NCI-H524 treated with DMSO at 0.1 percent for 48 hours (cell line): ENCODE results near the gene ENTPD1.
"Not testable (repeated sequence)": the region's sequence is repeated elsewhere in the genome, so short reads cannot be mapped to it uniquely, and the experiment has no call there.

ENCODE experiments used
- DNase-seq: peaks from one replicate; lab custom pipeline; 2025; lab: John Stamatoyannopoulos, UW

The ENTPD1 gene

GRCh38 chr10:95794195-95794594 is 38.2 kb downstream of the ENTPD1 start:
- no peak for DNase-seq

- no peak for DNase-seq
These were observed 39.6 kb downstream of the ENTPD1 start for GRCh38 chr10:95795602-95796001.

- no peak for DNase-seq
These were observed 40.5 kb downstream of the ENTPD1 start for GRCh38 chr10:95796504-95796903.

GRCh38 chr10:95798096-95798855 is 42.3 kb downstream of the ENTPD1 start:
- no peak for DNase-seq

DNA sequence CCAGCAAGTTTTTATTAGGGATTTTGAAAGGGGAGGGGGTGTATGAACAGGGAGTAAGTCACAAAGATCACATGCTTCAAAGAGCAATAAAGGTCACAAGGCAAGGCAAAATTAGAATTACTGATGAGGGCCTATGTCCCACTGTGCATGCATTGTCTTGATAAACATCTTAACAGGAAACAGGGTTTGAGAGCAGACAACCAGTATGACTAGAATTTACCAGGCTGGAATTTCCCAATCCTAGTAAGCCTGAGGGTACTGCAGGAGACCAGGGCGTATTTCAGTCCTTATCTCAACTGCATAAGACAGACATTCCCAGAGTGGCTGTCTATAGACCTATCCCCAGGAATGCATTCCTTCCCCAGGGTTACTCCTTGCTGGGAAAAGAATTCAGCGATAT is 44.3 kb downstream of the ENTPD1 start:
- not testable (repeated sequence) for DNase-seq

DNA sequence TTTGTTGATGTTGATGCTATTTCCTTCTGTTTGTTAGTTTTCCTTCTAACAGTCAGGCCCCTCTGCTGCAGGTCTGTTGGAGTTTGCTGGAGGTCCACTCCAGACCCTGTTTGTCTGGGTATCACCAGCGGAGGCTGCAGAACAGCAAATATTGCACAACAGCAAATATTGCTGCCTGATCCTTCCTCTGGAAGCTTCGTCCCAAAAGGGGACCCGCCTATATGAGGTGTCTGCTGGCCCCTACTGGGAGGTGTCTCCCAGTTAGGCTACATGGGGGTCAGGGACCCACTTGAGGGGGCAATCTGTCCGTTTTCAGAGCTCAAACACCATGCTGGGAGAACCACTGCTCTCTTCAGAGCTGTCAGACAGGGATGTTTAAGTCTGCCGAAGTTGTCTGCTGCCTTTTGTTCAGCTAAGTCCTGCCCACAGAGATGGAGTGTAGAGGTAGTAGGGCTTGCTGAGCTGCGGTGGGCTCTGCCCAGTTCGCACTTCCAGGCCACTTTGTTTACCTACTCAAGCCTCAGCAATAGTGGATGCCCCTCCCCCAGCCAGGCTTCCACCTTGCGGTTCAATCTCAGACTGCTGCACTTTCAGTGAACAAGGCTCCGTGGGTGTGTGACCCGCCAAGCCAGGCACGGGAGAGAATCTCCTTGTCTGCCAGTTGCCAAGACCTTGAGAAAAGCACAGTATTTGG is 50.9 kb downstream of the ENTPD1 start:
- not testable (repeated sequence) for DNase-seq

GRCh38 chr10:95808705-95809308 is 52.8 kb downstream of the ENTPD1 start:
- DNase-seq: not testable (repeated sequence)

DNA sequence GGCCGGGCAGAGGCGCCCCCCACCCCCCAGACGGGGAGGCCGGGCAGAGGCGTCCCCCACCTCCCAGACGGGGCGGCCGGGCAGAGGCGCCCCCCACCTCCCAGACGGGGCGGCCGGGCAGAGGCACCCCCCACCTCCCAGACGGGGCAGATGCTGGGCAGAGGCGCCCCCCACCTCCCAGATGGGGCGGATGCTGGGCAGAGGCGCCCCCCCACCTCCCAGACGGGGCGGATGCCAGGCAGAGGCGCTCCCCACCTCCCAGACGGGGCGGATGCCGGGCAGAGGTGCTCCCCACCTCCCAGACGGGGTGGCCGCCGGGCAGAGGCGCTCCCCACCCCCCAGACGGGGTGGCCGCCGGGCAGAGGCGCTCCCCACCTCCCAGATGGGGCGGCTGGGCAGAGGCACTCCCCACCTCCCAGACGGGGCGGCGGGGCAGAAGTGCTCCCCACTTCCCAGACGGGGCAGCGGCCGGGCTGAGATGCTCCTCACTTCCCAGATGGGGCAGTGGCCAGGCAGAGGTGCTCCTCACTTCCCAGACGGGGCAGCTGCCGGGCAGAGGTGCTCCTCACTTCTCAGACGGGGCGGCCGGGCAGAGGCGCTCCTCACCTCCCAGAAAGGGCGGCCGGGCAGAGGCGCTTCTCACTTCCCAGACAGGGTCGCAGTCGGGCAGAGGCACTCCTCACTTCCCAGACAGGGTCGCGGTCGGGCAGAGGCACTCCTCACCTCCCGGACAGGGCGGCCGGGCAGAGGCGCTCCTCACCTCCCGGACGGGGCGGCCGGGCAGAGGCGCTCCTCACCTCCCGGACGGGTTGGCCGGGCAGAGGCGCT is 53.6 kb downstream of the ENTPD1 start:
- no peak for DNase-seq

GRCh38 chr10:95810198-95810976 is 54.4 kb downstream of the ENTPD1 start:
- no peak for DNase-seq

DNA sequence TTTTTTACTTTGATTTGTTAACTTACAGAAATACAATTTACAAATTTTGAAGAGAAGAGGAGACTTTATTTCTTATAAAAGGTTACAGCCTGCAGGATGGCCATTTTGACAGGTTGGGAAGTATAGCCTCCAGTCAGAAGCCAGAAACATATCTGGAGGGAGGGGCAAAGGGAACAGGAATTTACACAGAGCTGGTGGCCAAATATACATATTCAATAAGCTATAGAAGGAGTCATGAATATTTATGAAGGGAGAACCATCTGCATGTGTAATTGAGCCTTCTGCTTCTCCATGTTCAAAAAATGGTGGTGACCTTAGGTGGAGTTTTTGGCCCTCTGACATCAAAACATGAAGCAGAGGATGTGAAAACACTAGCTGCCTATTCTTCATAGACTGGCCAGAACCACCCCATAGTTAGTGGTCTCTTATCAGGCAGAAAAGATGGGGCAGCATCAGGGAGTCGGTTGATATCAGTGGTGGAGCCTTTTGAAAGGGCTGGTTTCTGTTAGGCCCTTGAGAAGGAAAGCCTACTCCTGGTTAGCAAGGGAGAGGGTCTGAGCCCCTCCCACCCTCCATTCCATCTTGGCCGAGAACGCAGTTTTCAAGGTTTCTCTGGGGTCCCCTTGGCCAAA is 57.2 kb downstream of the ENTPD1 start:
- no peak for DNase-seq

DNA sequence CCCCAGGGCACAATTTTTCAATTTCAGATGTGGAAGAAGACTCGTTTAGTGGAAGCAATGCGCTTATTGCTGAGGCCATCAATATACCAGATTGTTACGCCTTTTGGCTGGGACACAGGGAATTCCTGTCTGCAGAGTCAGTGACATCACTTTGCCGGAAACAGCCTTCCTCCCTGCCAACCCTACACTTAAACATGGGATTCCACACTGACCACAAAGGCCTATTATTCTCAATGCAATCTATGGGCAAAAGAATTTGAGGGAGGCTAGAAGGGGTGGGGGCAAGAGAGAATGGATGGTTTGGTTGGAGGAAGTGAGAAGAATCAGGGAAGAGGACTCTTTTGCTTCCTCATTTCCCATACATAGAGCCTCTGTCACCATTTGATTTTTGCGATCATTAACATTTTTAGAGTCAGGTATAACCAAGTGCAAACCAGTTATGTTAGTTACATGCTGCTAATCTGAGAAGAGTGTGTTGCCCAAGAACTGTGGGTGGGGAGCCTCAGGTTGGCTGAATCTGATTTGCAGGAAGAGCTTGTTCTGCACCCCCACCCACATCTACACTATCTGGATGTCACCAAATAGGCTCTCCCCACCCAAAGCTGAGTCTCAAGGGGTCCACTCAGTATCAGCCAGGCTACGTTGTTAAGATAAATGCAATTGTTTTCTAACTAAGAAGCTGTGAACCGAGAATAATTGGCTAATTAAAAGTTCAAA is 58.2 kb downstream of the ENTPD1 start:
- DNase-seq: no peak

DNA sequence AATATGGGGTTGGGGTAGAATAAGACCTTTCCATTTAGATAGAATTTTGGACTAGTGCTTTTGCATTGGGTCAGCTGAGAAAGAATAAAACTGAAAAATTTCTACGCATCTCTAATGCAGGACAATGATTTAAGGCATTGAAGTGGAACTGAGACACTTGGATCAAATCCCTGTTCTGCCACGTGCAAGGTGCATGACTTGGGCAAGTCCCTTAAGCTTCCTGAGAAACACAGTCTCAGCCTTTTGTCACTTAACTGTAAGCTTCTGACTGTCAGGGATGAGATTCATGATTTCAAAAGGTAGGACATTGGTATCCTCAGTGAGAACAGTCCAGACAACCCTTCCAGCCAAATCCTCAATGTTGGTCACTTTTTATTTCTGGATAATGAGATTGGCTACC is 59.2 kb downstream of the ENTPD1 start:
- no peak for DNase-seq

DNA sequence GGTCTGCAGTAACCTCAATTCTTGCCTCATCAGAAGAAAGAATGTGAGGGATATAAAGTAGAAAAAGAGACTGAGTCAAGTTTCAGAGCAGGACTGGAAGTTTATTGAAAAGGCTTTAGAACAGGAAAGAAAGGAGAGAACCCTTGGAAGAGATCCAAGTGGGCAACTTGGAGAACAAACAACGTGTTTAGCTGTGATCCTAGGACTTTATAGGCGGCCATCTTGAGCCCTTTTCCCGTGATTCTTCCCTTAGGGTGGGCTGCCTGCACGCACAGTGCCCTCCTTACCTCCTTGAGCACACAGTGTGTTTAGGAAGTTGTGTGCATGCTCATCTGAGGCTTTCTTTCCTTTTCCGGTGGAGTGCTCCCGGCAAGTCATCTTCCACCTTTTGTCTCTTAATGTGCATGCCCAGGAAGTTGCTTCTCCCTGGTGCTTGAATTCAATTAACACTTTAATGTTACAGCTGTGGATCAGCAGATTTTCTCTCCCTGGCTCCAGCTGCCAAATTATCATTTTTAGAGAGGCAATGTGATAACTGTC is 59.8 kb downstream of the ENTPD1 start:
- no peak for DNase-seq

DNA sequence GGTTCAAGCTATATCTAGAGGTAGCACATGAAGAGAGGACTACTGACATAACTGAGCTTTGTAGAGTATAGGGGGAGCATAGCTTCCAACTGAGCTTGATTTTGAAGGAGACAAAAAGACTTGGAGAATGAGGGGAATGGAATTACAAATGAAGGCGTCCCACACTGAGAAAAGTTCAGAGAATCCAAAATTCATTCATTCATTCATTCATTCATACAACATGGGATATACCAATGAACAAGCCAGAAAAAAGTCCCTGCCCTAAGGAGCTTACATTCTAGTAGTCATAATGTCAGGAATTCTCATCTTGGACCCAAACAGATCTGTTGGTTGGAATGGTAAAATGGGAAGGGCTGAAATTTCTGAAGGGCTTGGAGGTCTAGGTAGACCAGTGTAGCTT is 62.0 kb downstream of the ENTPD1 start:
- DNase-seq: no peak

- DNase-seq: no peak
These were observed 62.7 kb downstream of the ENTPD1 start for GRCh38 chr10:95818668-95819067.

GRCh38 chr10:95819620-95820329 is 63.8 kb downstream of the ENTPD1 start:
- DNase-seq: no peak

DNA sequence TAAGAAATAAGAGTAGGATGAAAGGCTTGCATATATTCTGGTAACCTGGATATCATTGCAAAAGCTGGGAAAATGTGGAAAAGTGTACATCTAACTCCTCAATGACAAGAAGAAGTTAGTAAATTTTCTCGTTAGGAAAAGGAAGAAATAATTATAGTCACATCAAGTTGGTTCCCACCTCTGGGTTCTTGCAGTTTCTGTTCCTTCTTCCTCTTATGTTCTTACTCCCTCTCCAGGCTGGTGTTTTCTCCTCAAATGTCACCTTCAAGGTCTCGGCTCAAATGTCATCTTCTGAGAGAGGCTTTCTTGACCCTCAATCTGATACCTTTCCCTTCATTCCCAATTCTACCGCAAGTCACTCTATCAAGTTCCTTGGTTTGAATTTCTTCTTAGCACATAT is 64.4 kb downstream of the ENTPD1 start:
- DNase-seq: no peak

DNA sequence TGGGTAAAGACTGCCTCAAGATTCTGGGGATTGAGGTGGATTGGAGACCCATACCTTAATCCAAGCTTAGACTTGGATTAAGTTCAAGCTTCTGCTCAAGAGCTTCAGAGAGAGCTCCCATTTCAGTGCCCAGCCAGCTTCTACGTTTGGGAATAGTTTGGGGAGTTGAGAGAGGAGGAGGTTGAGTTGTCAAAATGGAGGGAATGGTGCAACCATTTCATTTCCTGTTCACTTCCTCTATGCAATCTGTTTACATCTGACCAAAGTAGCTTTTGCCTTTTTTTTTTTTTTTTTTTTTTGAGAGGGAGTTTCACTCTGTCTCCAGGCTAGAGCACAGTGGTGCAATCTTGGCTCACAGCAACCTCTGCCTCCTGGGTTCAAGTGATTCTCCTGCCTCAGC is 65.8 kb downstream of the ENTPD1 start:
- DNase-seq: no peak

DNA sequence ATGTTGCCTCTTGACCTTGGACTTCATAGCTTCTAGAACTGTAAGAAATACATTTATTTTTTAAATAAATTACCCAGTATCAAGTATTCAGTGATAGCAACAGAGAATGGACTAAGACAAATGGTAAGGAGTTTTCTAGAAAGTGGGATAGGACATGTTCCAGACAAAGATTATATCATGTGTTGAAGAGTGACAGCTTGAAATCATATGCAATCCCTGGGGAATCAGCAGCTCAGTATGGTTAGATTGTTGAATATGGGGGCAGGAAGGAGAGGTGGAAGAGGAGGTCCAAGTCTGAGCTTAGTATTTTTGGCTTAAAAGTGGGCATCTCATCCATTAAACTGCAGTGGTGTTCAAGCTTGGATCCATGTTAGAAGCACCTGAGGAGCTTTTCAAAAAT is 74.1 kb downstream of the ENTPD1 start:
- DNase-seq: no peak
